HG03565 (cell line): Measurements from ENCODE around the gene PHC1.
"Not testable (repeated sequence)": the region's sequence is repeated elsewhere in the genome, so short reads cannot be mapped to it uniquely, and the experiment has no call there.

Experiments
- ATAC-seq: cut with Tn5 transposase; IDR thresholded peaks from one replicate; pipeline ENCODE4 v1.9.1; 2021; ENCODE audit warnings: mild to moderate bottlenecking, moderate library complexity; ENCODE audit not compliant: unreplicated experiment

Gene PHC1

GRCh38 chr12:8914033-8914715 lies at the start of gene PHC1:
PHC1 (plus strand) TSS chr12:8914509; CDS start chr12:8917678, 3,169 bp downstream.
- ATAC-seq: peak; percentile 46

DNA sequence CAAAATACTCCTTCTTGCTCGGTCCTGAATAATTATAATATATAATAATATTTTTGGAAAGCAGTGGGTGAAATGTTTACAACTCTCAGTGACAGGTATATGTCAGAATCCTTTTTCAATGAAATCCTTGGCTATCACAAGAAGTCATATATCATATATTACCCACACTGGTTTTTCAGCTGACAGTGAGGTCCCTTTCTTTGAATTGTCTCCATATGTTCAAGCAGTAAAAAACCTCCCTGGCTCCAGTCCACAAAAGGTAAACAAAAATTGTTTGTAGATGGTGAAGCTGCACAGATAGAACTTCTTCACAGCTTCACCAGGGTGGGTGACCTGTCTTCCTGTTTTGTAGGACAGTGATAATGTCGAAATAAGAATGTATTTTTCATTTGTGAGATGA lies 47.9 kb upstream of the PHC1 start:
- ATAC-seq: no peak

GRCh38 chr12:8867009-8867408 lies 47.3 kb upstream of the PHC1 start:
- ATAC-seq: no peak

- no peak for ATAC-seq
These were observed 46.5 kb upstream of the PHC1 start for GRCh38 chr12:8867786-8868185.

- ATAC-seq: no peak
These were observed 43.7 kb upstream of the PHC1 start for GRCh38 chr12:8870586-8870985.

- no peak for ATAC-seq
These were observed 43.2 kb upstream of the PHC1 start for GRCh38 chr12:8871068-8871467.

DNA sequence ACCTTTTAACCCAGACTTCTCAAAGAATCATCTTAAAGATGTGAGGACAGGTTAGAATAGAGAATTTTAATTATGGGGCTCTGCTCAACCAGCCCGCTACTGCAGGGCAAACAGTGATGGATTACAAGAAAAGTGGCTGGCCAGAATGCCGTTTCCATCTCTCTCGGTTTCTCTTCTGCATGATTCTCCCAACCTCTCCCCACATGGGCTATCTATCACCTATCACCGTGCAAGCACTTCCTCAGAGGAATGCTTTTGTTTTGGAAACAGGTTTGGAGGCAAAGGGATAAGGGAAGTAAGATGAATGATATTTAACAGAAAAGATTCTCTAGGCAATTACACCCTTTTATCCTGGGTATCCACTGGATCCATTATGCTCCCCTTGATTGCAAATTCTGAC lies 37.4 kb upstream of the PHC1 start:
- ATAC-seq: no peak

DNA sequence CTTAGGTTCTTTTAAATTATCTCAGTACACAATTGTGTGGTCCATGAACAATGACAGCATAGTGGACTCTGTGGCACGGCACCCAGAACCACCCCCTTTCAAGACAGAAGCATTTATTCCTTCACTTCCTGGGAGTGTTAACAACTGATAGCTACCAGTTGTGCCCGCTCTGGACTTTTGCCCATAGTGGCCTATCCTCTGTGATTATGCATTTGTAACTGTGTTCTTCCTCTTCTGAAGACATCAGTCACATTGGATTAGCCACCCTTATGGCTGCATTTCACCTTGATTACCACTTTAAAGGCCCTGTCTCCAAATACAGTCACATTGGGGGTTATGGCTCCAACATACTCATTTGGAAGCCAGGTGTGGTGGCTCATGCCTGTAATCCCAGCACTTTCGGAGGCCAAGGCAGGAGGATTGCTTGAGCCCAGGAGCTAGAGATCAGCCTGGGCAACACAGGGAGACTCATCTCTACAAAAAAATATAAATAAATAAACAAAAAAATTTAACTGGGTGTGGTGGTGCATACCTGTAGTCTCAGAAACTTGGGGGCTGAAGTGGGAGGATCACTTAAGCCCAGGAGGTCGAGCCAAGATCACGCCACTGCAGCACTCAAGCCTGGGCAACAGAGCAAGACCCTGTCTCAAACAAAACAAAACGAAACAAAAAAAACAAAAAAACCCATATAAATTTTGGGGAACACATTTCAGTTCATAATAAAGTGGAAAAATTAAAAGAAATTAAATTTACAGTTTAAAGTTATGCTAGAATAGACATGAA lies 27.6 kb upstream of the PHC1 start:
- ATAC-seq: no peak

GRCh38 chr12:8887285-8887715 lies 27.0 kb upstream of the PHC1 start:
- ATAC-seq: no peak

GRCh38 chr12:8890313-8891085 lies 23.8 kb upstream of the PHC1 start:
- no peak for ATAC-seq

GRCh38 chr12:8891976-8892375 lies 22.3 kb upstream of the PHC1 start:
- ATAC-seq: no peak

DNA sequence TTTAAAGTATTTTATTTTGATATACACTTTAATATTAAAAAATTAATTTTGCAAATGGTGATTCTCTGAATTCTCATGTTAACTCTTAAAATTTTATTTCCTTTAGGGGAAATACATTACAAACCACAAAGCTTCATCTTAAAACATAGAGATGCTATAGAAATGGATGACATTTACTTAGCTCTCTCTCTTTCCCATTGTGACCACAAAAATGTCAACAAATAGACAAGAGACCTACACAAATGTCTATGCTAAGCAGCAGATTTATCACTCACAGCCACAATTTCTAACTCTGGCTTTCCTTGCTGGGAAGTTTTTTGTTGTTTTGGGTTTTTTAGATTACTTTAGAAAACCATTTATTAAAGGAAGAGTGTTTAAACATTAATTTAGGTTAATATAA lies 19.9 kb upstream of the PHC1 start:
- no peak for ATAC-seq

DNA sequence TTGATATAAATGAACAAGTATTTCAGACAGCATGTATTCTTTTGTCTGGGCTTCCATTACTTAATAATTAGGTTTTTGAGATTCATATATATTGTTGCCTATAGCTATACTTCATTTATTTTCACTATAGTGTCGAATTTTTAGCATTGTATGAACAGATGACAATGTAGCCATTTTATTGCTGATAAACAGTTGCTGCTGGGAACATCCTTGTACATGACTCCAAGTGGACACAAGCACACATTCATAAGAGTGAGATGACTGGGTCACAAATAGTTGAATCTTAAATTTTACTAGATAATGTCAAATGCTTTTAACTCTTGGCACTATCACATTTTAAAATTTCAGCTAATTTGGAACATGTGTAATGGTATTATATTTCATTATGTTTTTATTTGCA lies 19.3 kb upstream of the PHC1 start:
- no peak for ATAC-seq

DNA sequence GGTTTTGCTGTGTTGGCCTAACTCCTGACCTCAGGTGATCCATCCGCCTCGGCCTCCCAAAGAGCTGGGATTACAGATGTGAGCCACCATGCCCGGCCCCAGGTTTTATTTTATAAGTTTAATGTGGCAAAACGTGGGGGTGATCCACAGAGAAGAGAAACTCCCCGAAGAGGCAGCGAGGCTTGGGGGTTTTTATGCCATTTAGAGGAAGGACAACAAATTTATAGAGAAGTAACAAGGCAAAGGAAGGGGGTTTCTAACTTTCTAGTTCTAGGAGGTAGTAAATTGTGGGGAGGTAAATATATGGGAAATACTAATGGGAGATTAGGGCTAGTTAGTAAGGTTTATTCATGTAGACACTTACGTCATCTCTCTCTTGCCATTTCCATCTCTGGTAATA lies 17.2 kb upstream of the PHC1 start:
- ATAC-seq: no peak

DNA sequence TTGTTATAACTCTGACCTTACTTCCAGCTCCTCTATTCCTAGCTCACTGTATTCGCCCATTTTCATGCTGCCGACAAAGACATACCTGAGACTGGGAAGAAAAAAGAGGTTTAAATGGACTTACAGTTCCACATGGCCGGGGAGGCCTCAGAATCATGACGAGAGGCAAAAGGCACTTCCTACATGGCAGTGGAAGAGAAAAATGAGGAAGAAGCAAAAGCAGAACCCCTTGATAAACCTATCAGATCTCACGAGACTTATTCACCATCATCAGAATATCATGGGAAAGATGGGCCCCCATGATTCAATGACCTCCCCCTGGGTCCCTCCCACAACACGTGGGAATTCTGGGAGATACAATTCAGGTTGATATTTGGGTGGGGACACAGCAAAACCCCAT lies 14.5 kb upstream of the PHC1 start:
- ATAC-seq: no peak

DNA sequence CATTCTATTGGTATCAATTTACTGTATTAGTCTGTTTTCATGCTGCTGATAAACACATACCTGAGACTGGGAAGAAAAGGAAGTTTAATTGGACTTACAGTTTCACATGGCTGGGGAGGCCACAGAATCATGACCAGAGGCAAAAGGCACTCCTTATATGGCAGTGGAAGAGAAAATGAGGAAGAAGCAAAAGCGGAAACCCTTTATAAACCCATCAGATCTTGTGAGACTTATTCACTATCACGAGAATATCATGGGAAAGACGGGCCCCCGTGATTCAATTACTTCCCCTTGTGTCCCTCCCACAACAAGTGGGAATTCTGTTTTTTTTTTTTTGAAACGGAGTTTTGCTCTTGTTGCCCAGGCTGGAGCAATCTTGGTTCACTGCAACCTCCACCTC lies 11.6 kb upstream of the PHC1 start:
- not testable (repeated sequence) for ATAC-seq

DNA sequence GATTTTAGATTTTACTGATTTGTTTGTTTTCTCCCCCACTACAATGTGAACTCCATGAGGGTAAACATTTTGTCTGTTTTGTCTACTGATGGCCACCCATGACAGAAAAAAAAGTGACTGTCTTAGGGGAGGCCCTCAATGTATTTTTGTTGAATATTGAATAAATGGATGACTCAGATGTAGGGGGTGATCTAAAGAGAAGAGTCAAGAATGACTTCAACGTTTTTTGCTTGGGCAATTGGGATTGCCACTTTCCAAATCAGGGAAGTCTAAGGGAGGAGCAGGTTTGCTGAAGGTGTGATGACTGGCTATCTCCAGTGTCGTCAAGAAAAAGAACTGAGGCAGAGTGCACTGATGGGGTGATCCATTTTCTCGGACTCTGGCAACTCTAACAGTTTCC lies 10.7 kb upstream of the PHC1 start:
- no peak for ATAC-seq

- no peak for ATAC-seq
These were observed 9.6 kb upstream of the PHC1 start for GRCh38 chr12:8904665-8905064.

DNA sequence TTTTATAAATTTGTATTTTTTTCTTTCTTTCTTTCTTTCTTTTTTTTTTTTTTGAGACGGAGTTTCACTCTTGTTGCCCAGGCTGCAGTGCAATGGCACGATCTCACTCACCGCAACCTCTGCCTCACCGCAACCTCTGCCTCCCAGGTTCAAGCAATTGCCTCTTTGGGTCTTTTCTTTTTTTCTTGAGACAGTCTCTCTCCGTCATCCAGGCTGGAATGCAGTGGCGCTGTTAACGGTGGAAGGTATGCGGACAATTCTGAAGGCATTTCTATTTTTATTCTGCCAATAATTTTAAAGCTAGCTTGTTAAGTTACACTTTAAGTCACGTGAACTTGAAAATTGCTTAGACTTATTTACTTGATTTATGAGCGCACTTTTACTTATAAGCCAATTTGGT lies 8.8 kb upstream of the PHC1 start:
- ATAC-seq: no peak

GRCh38 chr12:8906266-8907180 lies 7.8 kb upstream of the PHC1 start:
- no peak for ATAC-seq

DNA sequence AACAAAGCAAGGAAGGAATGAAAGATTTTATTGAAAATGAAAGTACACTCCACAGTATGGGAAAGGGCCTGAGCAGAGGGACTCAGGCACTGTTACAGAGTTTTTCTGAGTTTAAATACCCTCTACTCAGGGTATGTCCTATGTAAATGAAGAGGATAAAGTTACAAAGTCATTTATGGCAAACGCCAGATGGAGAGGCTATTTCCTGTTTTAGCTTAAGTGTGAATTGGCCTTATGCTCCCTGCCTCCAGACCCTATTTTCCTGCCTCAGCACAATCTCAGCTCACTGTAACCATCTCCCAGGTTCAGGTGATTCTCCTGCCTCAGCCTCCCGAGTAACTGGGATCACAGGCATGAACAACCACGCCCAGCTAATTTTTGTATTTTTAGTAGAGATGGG lies 6.8 kb upstream of the PHC1 start:
- ATAC-seq: no peak
